Activated CD8-positive, alpha-beta T cell treated with anti-CD3 and anti-CD28 coated beads for 36 hours (primary cell): ENCODE results near the gene MGLL. TPM values are rescaled to one million over a fixed set of nuclear protein-coding genes. Genes with fewer than 3 reads are reported as not detected.
A peak's percentile ranks its signal among the peaks of the same experiment; 100 is the strongest.

Source experiments
- ATAC-seq: fragments of 200-7000 bp; cut with Tn5 transposase; one replicate; pipeline ENCODE4 v1.10.0; 2021; ENCODE audit warnings: mild to moderate bottlenecking, moderate library complexity
- CTCF ChIA-PET: fragments of 350-600 bp; sonication (Branson Sonifier 250); formaldehyde crosslinking; loops from one replicate; lab custom pipeline; 2021; ENCODE audit warnings: antibody characterized with exemption; lab: Charles Lee
- POLR2A ChIA-PET: fragments of 350-600 bp; sonication (Branson Sonifier 250); formaldehyde crosslinking; loops from one replicate; lab custom pipeline; 2021; ENCODE audit warnings: antibody characterized with exemption; lab: Charles Lee
- DNase-seq: peaks from one replicate; pipeline ENCODE4 v3.0.0-alpha.2; 2020
- H3K27ac Mint-ChIP-seq: one replicate; pipeline ENCODE4 v1.8.0; 2021; ENCODE audit warnings: mild to moderate bottlenecking, mixed read lengths
- H3K27me3 Mint-ChIP-seq: one replicate; pipeline ENCODE4 v1.8.0; 2021; ENCODE audit warnings: mixed read lengths
- H3K36me3 Mint-ChIP-seq: one replicate; pipeline ENCODE4 v1.8.0; 2021; ENCODE audit warnings: low read depth, mixed read lengths
- H3K4me1 Mint-ChIP-seq: one replicate; pipeline ENCODE4 v1.8.0; 2021; ENCODE audit warnings: low read depth, mixed read lengths
- H3K4me3 Mint-ChIP-seq: one replicate; pipeline ENCODE4 v1.8.0; 2021; ENCODE audit warnings: mild to moderate bottlenecking, moderate library complexity, mixed read lengths
- H3K9me3 Mint-ChIP-seq: one replicate; pipeline ENCODE4 v1.8.0; 2021; ENCODE audit warnings: mixed read lengths
- CTCF ChIP-seq: fragments of 200-600 bp; IDR thresholded peaks from one replicate; pipeline ENCODE4 v1.8.0; 2022; ENCODE audit warnings: antibody characterized with exemption, mild to moderate bottlenecking
- intact Hi-C: fragments of 100-400 bp; cut with micrococcal nuclease; formaldehyde crosslinking; loops from one replicate; pipeline ENCODE4 v1.10.0; 2022
- total RNA-seq, 2 experiments: library from RNA; stranded (reverse); gene quantifications; one replicate each; pipeline ENCODE4 v1.2.3, GENCODE V29; 2021

The MGLL gene
- total RNA-seq, 2 experiments from 2014 or later, result 1.1 to 3.1 TPM

GRCh38 chr3:127698691-127699415 is 123.5 kb downstream of the MGLL start:
- DNase-seq (no peak), ATAC-seq (no peak)
- peaks cover 3% of the 10 kb centered on the region for H3K27me3 Mint-ChIP-seq
- H3K4me3 Mint-ChIP-seq, result no peak overlapping the region
- TF ChIP-seq CTCF, result no peak
- H3K36me3 Mint-ChIP-seq, result no peaks in the 10 kb centered on the region
- intact Hi-C loops, result loop anchor here (10.0 kb wide), 1 partner anchor 136 kb away; no protein-coding TSS in a partner anchor
- ChIA-PET CTCF (no interaction called here), POLR2A (interaction anchor here (1.0 kb wide), 1 partner anchor 9 kb away, joined by 3 read pairs; no protein-coding TSS in a partner anchor)
- H3K9me3 Mint-ChIP-seq, result peaks cover 3% of the 10 kb centered on the region
- H3K27ac Mint-ChIP-seq, result no peak overlapping the region
- peaks cover 3% of the 10 kb centered on the region for H3K4me1 Mint-ChIP-seq

DNA sequence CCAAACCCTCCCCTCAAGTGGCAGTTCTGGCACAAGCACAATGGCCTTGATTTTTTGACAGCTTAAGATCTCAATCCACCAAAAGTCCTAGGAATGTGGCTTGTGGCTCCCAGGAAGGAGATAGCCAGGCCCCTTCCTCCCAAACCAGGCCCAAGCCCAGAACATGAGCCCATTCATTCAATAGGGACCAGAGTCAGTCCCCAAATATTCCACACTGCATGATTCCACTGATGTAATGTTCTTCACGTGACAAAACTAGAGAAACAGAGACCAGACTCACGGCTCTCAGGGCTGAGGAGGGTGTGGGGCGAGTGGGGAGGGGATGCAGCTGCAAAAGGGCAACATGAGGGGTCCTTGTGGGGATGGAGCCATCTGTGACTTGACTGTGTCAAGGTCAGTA is 124.0 kb downstream of the MGLL start:
- CTCF ChIA-PET, result no interaction called here
- H3K27me3 Mint-ChIP-seq, result no peaks in the 10 kb centered on the region

GRCh38 chr3:127697551-127698240 is 124.6 kb downstream of the MGLL start:
- ChIA-PET POLR2A (no interaction called here), CTCF (interaction anchor here (1.2 to 1.7 kb wide), 3 partner anchors 56 to 273 kb away, joined by 3 to 7 read pairs (median 4); no protein-coding TSS in a partner anchor)
- H3K4me3 Mint-ChIP-seq, result no peak overlapping the region
- DNase-seq, result peak; percentile 77
- H3K27ac Mint-ChIP-seq, result no peak overlapping the region
- peaks cover 3% of the 10 kb centered on the region for H3K4me1 Mint-ChIP-seq
- H3K9me3 Mint-ChIP-seq, result no peaks in the 10 kb centered on the region
- intact Hi-C loops, result loop anchor here (10.0 kb wide), 1 partner anchor 137 kb away; no protein-coding TSS in a partner anchor
- ATAC-seq, result peak; percentile 85
- no peaks in the 10 kb centered on the region for H3K27me3 Mint-ChIP-seq
- no peak for TF ChIP-seq CTCF
- no peaks in the 10 kb centered on the region for H3K36me3 Mint-ChIP-seq

More for the DNA sequence above, 124.0 kb downstream of the MGLL start:
- no peak for TF ChIP-seq CTCF
- intact Hi-C loops, result loop anchor here (10.0 kb wide), 1 partner anchor 137 kb away; no protein-coding TSS in a partner anchor
- Mint-ChIP-seq H3K27ac (no peak overlapping the region), H3K4me3 (no peak overlapping the region), H3K36me3 (no peaks in the 10 kb centered on the region), H3K4me1 (peaks cover 3% of the 10 kb centered on the region), H3K9me3 (no peaks in the 10 kb centered on the region)
- POLR2A ChIA-PET, result no interaction called here
- no peak for ATAC-seq
- no peak for DNase-seq

DNA sequence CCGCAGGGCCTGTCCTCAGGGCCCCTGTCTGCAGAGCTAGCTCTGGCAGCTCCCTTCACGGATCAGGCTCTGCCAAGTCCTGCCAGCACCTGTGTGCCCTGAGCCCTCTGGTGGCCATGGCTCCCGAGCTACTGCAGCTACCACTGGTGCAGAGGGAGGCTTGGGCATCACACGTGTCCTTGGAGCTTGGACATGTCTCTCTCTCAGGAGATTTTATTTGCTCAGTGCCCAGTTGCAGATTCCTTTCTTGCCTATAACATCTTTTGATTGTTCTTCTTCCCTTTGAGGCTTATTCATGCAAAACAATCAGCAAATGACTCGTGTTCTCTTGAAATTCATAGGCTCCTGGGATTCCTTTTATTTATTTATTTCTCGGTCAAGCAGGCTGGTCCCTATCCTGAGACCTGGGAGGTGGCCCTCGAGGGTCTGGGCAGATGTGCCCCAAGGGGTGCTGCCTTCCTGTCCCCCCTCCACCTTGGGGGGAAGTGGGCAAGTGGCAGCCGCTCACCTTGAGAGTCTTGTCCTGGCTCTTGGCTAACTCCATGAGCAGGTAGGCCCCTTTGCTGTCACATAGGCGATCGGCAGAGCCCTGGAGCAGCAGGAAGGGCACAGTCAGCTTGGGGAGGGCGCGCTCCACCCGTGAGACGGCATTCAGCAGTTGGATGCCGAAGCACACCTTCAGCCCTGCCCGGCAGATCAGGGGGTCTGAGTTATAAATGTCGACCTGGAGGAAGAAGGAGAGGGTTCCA is 127.7 kb downstream of the MGLL start:
- ChIA-PET POLR2A (interaction anchor here (0.5 kb wide), 1 partner anchor 225 kb away, joined by 3 read pairs; no protein-coding TSS in a partner anchor), CTCF (interaction anchor here (1.1 to 3.0 kb wide), 6 partner anchors 12 to 147 kb away, joined by 3 to 17 read pairs (median 4); no protein-coding TSS in a partner anchor)
- TF ChIP-seq CTCF, result peak; percentile 38

More for the DNA sequence above, 127.7 kb downstream of the MGLL start:
- ATAC-seq (peak; percentile 63), DNase-seq (peak; percentile 61)
- H3K27me3 Mint-ChIP-seq, result no peaks in the 10 kb centered on the region
- no peaks in the 10 kb centered on the region for H3K9me3 Mint-ChIP-seq
- H3K4me3 Mint-ChIP-seq, result no peak overlapping the region
- no peaks in the 10 kb centered on the region for H3K36me3 Mint-ChIP-seq
- intact Hi-C loops, result loop anchor here (10.0 kb wide), 1 partner anchor 140 kb away; no protein-coding TSS in a partner anchor
- H3K4me1 Mint-ChIP-seq, result peaks cover 3% of the 10 kb centered on the region
- H3K27ac Mint-ChIP-seq, result no peak overlapping the region
